ENCODE measurements around the gene LRRC8D. TPM values are rescaled to one million over a fixed set of nuclear protein-coding genes. Genes with fewer than 3 reads are reported as not detected.
"Not testable (repeated sequence)": the region's sequence is repeated elsewhere in the genome, so short reads cannot be mapped to it uniquely, and the experiment has no call there.

Gene LRRC8D
- total RNA-seq (2022), result 22.3 and 27.8 TPM in 2 replicates
- percentile 76 among the genes with signal in this experiment for Bru-seq, nascent RNA
- percentile 94 among the genes with signal in this experiment for BruChase-seq, experiment 1, labeled RNA remaining after a 6-hour chase
- BruChase-seq, experiment 2, labeled RNA remaining after a 2-hour chase, result percentile 95 among the genes with signal in this experiment
- long read RNA-seq, partial matches to known transcripts, result 0 of 14 reads
- long read RNA-seq, other reads (novel, unspliced or antisense), result 7 of 14 reads

- Mint-ChIP-seq H3K27me3 (ENCODE audit: unreplicated experiment) (peaks cover under 1% of the 10 kb centered on the region), H3K9me3 (ENCODE audit: low read depth, unreplicated experiment) (no peaks in the 10 kb centered on the region), H3K36me3 (ENCODE audit: insufficient read depth, unreplicated experiment) (peaks cover 24% of the 10 kb centered on the region), H3K4me1 (ENCODE audit: low read depth, unreplicated experiment) (peaks cover 42% of the 10 kb centered on the region), H3K4me3 (ENCODE audit: low read depth, unreplicated experiment) (peak within 1 kb of the TSS; percentile 98), H3K27ac (ENCODE audit: unreplicated experiment) (peak within 1 kb of the TSS; percentile 57)
- no peak for TF ChIP-seq CTCF (IDR thresholded peaks at IDR 0.05; ENCODE audit: unreplicated experiment)
- intact Hi-C loops (cut with micrococcal nuclease; ENCODE audit: unreplicated experiment), result no loop called here
- no TSS peak for BruUV-seq (replicated peaks)
- CTCF ChIA-PET, result interaction anchor here (1.5 kb wide), 1 partner anchor 18 kb away, joined by 3 read pairs; no protein-coding TSS in a partner anchor
- peak; percentile 85 for DNase-seq
These were observed at the start of gene LRRC8D for GRCh38 chr1:89820422-89821321. LRRC8D (plus strand) TSS chr1:89821032; CDS start chr1:89933069, 112,037 bp downstream.

GRCh38 chr1:89771991-89772560 is 48.8 kb upstream of the LRRC8D start:
- BruUV-seq (replicated peaks), result no TSS peak
- Mint-ChIP-seq H3K27ac (ENCODE audit: unreplicated experiment) (no peak overlapping the region), H3K4me3 (ENCODE audit: low read depth, unreplicated experiment) (no peak overlapping the region), H3K27me3 (ENCODE audit: unreplicated experiment) (peaks cover 39% of the 10 kb centered on the region), H3K9me3 (ENCODE audit: low read depth, unreplicated experiment) (no peaks in the 10 kb centered on the region), H3K36me3 (ENCODE audit: insufficient read depth, unreplicated experiment) (no peaks in the 10 kb centered on the region), H3K4me1 (ENCODE audit: low read depth, unreplicated experiment) (no peaks in the 10 kb centered on the region)
- TF ChIP-seq CTCF (IDR thresholded peaks at IDR 0.05; ENCODE audit: unreplicated experiment), result no peak
- no peak for DNase-seq
- intact Hi-C loops (cut with micrococcal nuclease; ENCODE audit: unreplicated experiment), result no loop called here
- CTCF ChIA-PET, result no interaction called here

- H3K4me1 Mint-ChIP-seq (ENCODE audit: low read depth, unreplicated experiment); CTCF ChIA-PET: not testable (repeated sequence)
These were observed 44.7 kb upstream of the LRRC8D start for GRCh38 chr1:89776104-89776503.

GRCh38 chr1:89777271-89777670 is 43.6 kb upstream of the LRRC8D start:
- H3K4me3 Mint-ChIP-seq (ENCODE audit: low read depth, unreplicated experiment); BruUV-seq (replicated peaks); H3K4me1 Mint-ChIP-seq (ENCODE audit: low read depth, unreplicated experiment); CTCF ChIA-PET; intact Hi-C loops (cut with micrococcal nuclease; ENCODE audit: unreplicated experiment); DNase-seq; H3K27ac Mint-ChIP-seq (ENCODE audit: unreplicated experiment); H3K36me3 Mint-ChIP-seq (ENCODE audit: insufficient read depth, unreplicated experiment); H3K9me3 Mint-ChIP-seq (ENCODE audit: low read depth, unreplicated experiment): not testable (repeated sequence)
- H3K27me3 Mint-ChIP-seq (ENCODE audit: unreplicated experiment), result peaks cover 11% of the 10 kb centered on the region

More at GRCh38 chr1:89776104-89776503, 44.7 kb upstream of the LRRC8D start:
- H3K27ac Mint-ChIP-seq (ENCODE audit: unreplicated experiment); H3K9me3 Mint-ChIP-seq (ENCODE audit: low read depth, unreplicated experiment); H3K4me3 Mint-ChIP-seq (ENCODE audit: low read depth, unreplicated experiment); BruUV-seq (replicated peaks); DNase-seq; H3K36me3 Mint-ChIP-seq (ENCODE audit: insufficient read depth, unreplicated experiment); intact Hi-C loops (cut with micrococcal nuclease; ENCODE audit: unreplicated experiment): not testable (repeated sequence)
- H3K27me3 Mint-ChIP-seq (ENCODE audit: unreplicated experiment), result peaks cover 16% of the 10 kb centered on the region

- Mint-ChIP-seq H3K27me3 (ENCODE audit: unreplicated experiment) (no peaks in the 10 kb centered on the region), H3K4me3 (ENCODE audit: low read depth, unreplicated experiment) (no peak overlapping the region), H3K27ac (ENCODE audit: unreplicated experiment) (no peak overlapping the region), H3K9me3 (ENCODE audit: low read depth, unreplicated experiment) (no peaks in the 10 kb centered on the region), H3K4me1 (ENCODE audit: low read depth, unreplicated experiment) (no peaks in the 10 kb centered on the region), H3K36me3 (ENCODE audit: insufficient read depth, unreplicated experiment) (peaks cover 5% of the 10 kb centered on the region)
- CTCF ChIA-PET, result no interaction called here
- TF ChIP-seq CTCF (IDR thresholded peaks at IDR 0.05; ENCODE audit: unreplicated experiment), result no peak
- no TSS peak for BruUV-seq (replicated peaks)
- intact Hi-C loops (cut with micrococcal nuclease; ENCODE audit: unreplicated experiment), result no loop called here
- DNase-seq, result no peak
These were observed 41.5 kb upstream of the LRRC8D start for GRCh38 chr1:89779151-89779940.

Data from Calu3 (cell line).